ENCODE data around the gene SPARCL1.
"Not testable (repeated sequence)": the region's sequence is repeated elsewhere in the genome, so short reads cannot be mapped to it uniquely, and the experiment has no call there.

The SPARCL1 gene

GRCh38 chr4:87499403-87500091 lies 29.6 kb downstream of the SPARCL1 start:
- no peak for DNase-seq

- DNase-seq = no peak
Observed at GRCh38 chr4:87498446-87498900, 30.7 kb downstream of the SPARCL1 start.

- DNase-seq = no peak
Observed at GRCh38 chr4:87497578-87497977, 31.6 kb downstream of the SPARCL1 start.

- peak; percentile 7 for DNase-seq
Observed at GRCh38 chr4:87497159-87497558, 32.0 kb downstream of the SPARCL1 start.

GRCh38 chr4:87493115-87493514 lies 36.1 kb downstream of the SPARCL1 start:
- DNase-seq = no peak

GRCh38 chr4:87491851-87492250 lies 37.3 kb downstream of the SPARCL1 start:
- DNase-seq = not testable (repeated sequence)

GRCh38 chr4:87491436-87491835 lies 37.7 kb downstream of the SPARCL1 start:
- DNase-seq = no peak

- no peak for DNase-seq
Observed at GRCh38 chr4:87490664-87491369, 38.4 kb downstream of the SPARCL1 start.

- no peak for DNase-seq
Observed at GRCh38 chr4:87489678-87490077, 39.5 kb downstream of the SPARCL1 start.

- not testable (repeated sequence) for DNase-seq
Observed at GRCh38 chr4:87488666-87489065, 40.5 kb downstream of the SPARCL1 start.

GRCh38 chr4:87483247-87483646 lies 45.9 kb downstream of the SPARCL1 start:
- DNase-seq = not testable (repeated sequence)

GRCh38 chr4:87481377-87481776 lies 47.8 kb downstream of the SPARCL1 start:
- DNase-seq = no peak

- DNase-seq = no peak
Observed at GRCh38 chr4:87478732-87479250, 50.4 kb downstream of the SPARCL1 start.

- peak; percentile 46 for DNase-seq
Observed at GRCh38 chr4:87476934-87477333, 52.2 kb downstream of the SPARCL1 start.

- no peak for DNase-seq
Observed at GRCh38 chr4:87469390-87469789, 59.8 kb downstream of the SPARCL1 start.

- peak; percentile 41 for DNase-seq
Observed at GRCh38 chr4:87465739-87466366, 63.3 kb downstream of the SPARCL1 start.

GRCh38 chr4:87462102-87462501 lies 67.1 kb downstream of the SPARCL1 start:
- DNase-seq = no peak

GRCh38 chr4:87461281-87461700 lies 67.9 kb downstream of the SPARCL1 start:
- no peak for DNase-seq

GRCh38 chr4:87458913-87459312 lies 70.3 kb downstream of the SPARCL1 start:
- DNase-seq = no peak

GRCh38 chr4:87451537-87451936 lies 77.6 kb downstream of the SPARCL1 start:
- no peak for DNase-seq

- DNase-seq = peak; percentile 12
Observed at GRCh38 chr4:87446375-87446774, 82.8 kb downstream of the SPARCL1 start.

- DNase-seq = no peak
Observed at GRCh38 chr4:87445964-87446363, 83.2 kb downstream of the SPARCL1 start.

- no peak for DNase-seq
Observed at GRCh38 chr4:87444741-87445140, 84.4 kb downstream of the SPARCL1 start.

GRCh38 chr4:87442889-87443288 lies 86.3 kb downstream of the SPARCL1 start:
- no peak for DNase-seq
